HepG2 (cell line): Measurements from ENCODE around the gene OR56A3. TPM values are rescaled to one million over a fixed set of nuclear protein-coding genes. Genes with fewer than 3 reads are reported as not detected.

ENCODE experiments used
- ATAC-seq: fragments of 200-7000 bp; cut with Tn5 transposase; 3 replicates; pipeline ENCODE4 v1.9.1; 2020; ENCODE audit warnings: mild to moderate bottlenecking, moderate library complexity
- BruUV-seq: library from RNA; stranded (reverse); fragments of 400-500 nt; replicated peaks from 2 replicates; lab custom pipeline; 2021; lab: Mats Ljungman, UMichigan
- CTCF ChIA-PET: fragments of 300-600 bp; formaldehyde crosslinking; extraction: SDS; loops from one replicate; lab custom pipeline; 2021; ENCODE audit warnings: low total read pairs, inconsistent platforms, low intra/inter-chr PET ratio; lab: Yijun Ruan, JAX
- POLR2A ChIA-PET: fragments of 350-600 bp; sonication (Branson Sonifier 250); formaldehyde crosslinking; loops from one replicate; lab custom pipeline; 2020; ENCODE audit warnings: antibody characterized with exemption, inconsistent platforms; lab: Yijun Ruan, JAX
- DNase-seq: peaks from one replicate; pipeline ENCODE4 v3.0.0-alpha.2; 2015; ENCODE audit warnings: low spot score
- FAIRE-seq: peaks from 3 replicates; lab custom pipeline; 2011; peaks lifted over from hg19 to GRCh38; lab: Jason Lieb, UNC
- H2AFZ ChIP-seq: one replicate; pipeline ENCODE4 v1.6.1; 2011; ENCODE audit warnings: low read length, inconsistent platforms
- H3K27ac ChIP-seq: fragments of 300-600 bp; 3 replicates; pipeline ENCODE4 v1.8.0; 2011; ENCODE audit warnings: mixed run types, mild to moderate bottlenecking, mixed read lengths, low read length, inconsistent platforms; ENCODE audit not compliant: insufficient read depth; ENCODE audit errors: extremely low read length
- H3K27me3 ChIP-seq, 2 experiments: fragments of 200-600 bp in 1 of 2; 2 replicates in 1 of 2; 3 replicates in 1 of 2; pipeline versions ENCODE4 v1.6.0 to v1.8.0; 2011; ENCODE audit warnings: low read length in 2 of 2, mild to moderate bottlenecking in 2 of 2, moderate library complexity in 2 of 2, inconsistent platforms in 1 of 2; ENCODE audit not compliant: insufficient read depth in 2 of 2, control insufficient read depth in 1 of 2
- H3K36me3 ChIP-seq, 2 experiments: fragments of 200-600 bp in 1 of 2; replicated peaks in 1 of 2; 2 replicates in 1 of 2; 3 replicates in 1 of 2; pipeline versions ENCODE4 v1.5.1 to v1.8.0; 2011; ENCODE audit warnings: low read length in 2 of 2, inconsistent platforms in 1 of 2; ENCODE audit not compliant: insufficient read depth in 2 of 2, control insufficient read depth in 1 of 2
- H3K4me1 ChIP-seq: 2 replicates; pipeline ENCODE4 v1.5.1; 2012; ENCODE audit warnings: low read length, inconsistent platforms; ENCODE audit not compliant: insufficient read depth
- H3K4me2 ChIP-seq: 2 replicates; pipeline ENCODE4 v1.6.0; 2011; ENCODE audit warnings: low read depth, low read length, inconsistent platforms
- H3K4me3 ChIP-seq, 3 experiments: fragments of 200-600 bp in 1 of 3; sonication (generic), shearing (Covaris generic) in 1 of 3; replicated peaks in 1 of 3; 2 replicates each; pipeline ENCODE4 v1.5.1; 2011 to 2016; ENCODE audit warnings: low read length in 3 of 3, inconsistent platforms in 2 of 3, low read depth in 2 of 3, mild to moderate bottlenecking in 2 of 3, control low read depth in 1 of 3, mixed read lengths in 1 of 3; ENCODE audit not compliant: insufficient read depth in 1 of 3
- H3K79me2 ChIP-seq: one replicate; pipeline ENCODE4 v1.6.1; 2011; ENCODE audit warnings: low read length, inconsistent platforms; ENCODE audit not compliant: insufficient read depth
- H3K9ac ChIP-seq: 2 replicates; pipeline ENCODE4 v1.6.0; 2011; ENCODE audit warnings: mild to moderate bottlenecking, low read depth, low read length, inconsistent platforms; ENCODE audit not compliant: insufficient read depth
- H3K9me3 ChIP-seq: 2 replicates; pipeline ENCODE4 v1.5.1; 2012; ENCODE audit warnings: mild to moderate bottlenecking, low read length
- H4K20me1 ChIP-seq: 2 replicates; pipeline ENCODE4 v1.6.0; 2011; ENCODE audit warnings: inconsistent platforms, mild to moderate bottlenecking, low read length, moderate library complexity; ENCODE audit not compliant: insufficient read depth
- ATF7-NPFF ChIP-seq: sonication (generic); formaldehyde crosslinking; IDR thresholded peaks from 2 replicates; pipeline ENCODE4 v1.8.1; 2023; ENCODE audit warnings: mild to moderate bottlenecking, low read depth, missing genetic modification reagents, moderate library complexity
- CBX1 ChIP-seq: IDR thresholded peaks from one replicate; pipeline ENCODE4 v1.6.1; 2016; ENCODE audit warnings: antibody characterized with exemption, low read depth
- CREB3 ChIP-seq: sonication (generic); formaldehyde crosslinking; IDR thresholded peaks from 2 replicates; pipeline ENCODE4 v1.5.0; 2020; ENCODE audit warnings: missing genetic modification reagents
- ELF4 ChIP-seq: sonication (generic); formaldehyde crosslinking; IDR thresholded peaks from 2 replicates; pipeline ENCODE4 v1.5.0; 2020; ENCODE audit warnings: missing genetic modification reagents, mild to moderate bottlenecking, moderate library complexity, borderline replicate concordance
- HIC2 ChIP-seq: sonication (generic); formaldehyde crosslinking; IDR thresholded peaks from 2 replicates; pipeline ENCODE4 v1.9.0; 2022; ENCODE audit warnings: low read depth, missing genetic modification reagents
- KIAA2018 ChIP-seq: sonication (generic); formaldehyde crosslinking; IDR thresholded peaks from 2 replicates; pipeline ENCODE4 v1.5.0; 2020; ENCODE audit warnings: mild to moderate bottlenecking, missing genetic modification reagents, borderline replicate concordance
- MLLT10 ChIP-seq: sonication (generic); formaldehyde crosslinking; IDR thresholded peaks from 2 replicates; pipeline ENCODE4 v1.4.0; 2020; ENCODE audit warnings: missing genetic modification reagents
- PLRG1 ChIP-seq: fragments of 450-650 bp; conservative IDR thresholded peaks from 2 replicates; pipeline ENCODE4 v1.6.1; 2016
- RBFOX2 ChIP-seq: fragments of 200-400 bp; formaldehyde crosslinking; IDR thresholded peaks from 2 replicates; pipeline ENCODE4 v1.6.1; 2017; ENCODE audit warnings: low read depth, mild to moderate bottlenecking, low read length
- REST ChIP-seq, 2 experiments: IDR thresholded peaks; 2 replicates each; pipeline ENCODE4 v1.6.1; 2011 to 2012; ENCODE audit warnings: low read length in 2 of 2, borderline replicate concordance in 1 of 2, low read depth in 1 of 2, mild to moderate bottlenecking in 1 of 2, moderate library complexity in 1 of 2
- WGBS: methylation state at CpG from one replicate; pipeline ENCODE4 v1.1.6; 2017; ENCODE audit warnings: low lambda C conversion rate; 5-methylcytosine and 5-hydroxymethylcytosine counted together
- in situ Hi-C: cut with HindIII; loops from 2 replicates; pipeline ENCODE4 v1.10.0; 2017; ENCODE audit warnings: low pct_unique_long_range_greater_than_20kb; ENCODE audit not compliant: extremely low pct_ligation_motif_present
- intact Hi-C: fragments of 100-400 bp; cut with micrococcal nuclease; formaldehyde crosslinking; loops from one replicate; pipeline ENCODE4 v1.10.0; 2022; ENCODE audit not compliant: unreplicated experiment
- polyA plus RNA-seq, 8 experiments: library from polyadenylated mRNA; depleted of rRNA in 3 of 8; stranded (reverse) in 7 of 8; unstranded in 1 of 8; fragments of >200 nt; fragmentation: Illumina TruSeq in 4 of 8; extraction: Trizol in 4 of 8; gene quantifications; 2 replicates each; pipeline versions ENCODE4 v1.2.1 to v1.2.3, GENCODE V29; 2011 to 2016; ENCODE audit warnings: low read depth in 4 of 8, missing spikeins in 1 of 8, mixed read lengths in 1 of 8; ENCODE audit not compliant: insufficient read depth in 1 of 8
- total RNA-seq, 5 experiments: library from RNA; depleted of rRNA; stranded (reverse); fragments of >200 nt; fragmentation: Illumina TruSeq; extraction: Trizol; gene quantifications; 2 replicates each; pipeline ENCODE4 v1.2.3, GENCODE V29; 2016; ENCODE audit warnings: low read depth in 1 of 5

Gene OR56A3
- total and polyA plus RNA-seq, 2 of the 13 experiments (the other 11 are each of a cell fraction or from before 2014, with no cell fraction given): not detected

GRCh38 chr11:5910540-5910939, 31.5 kb upstream of the OR56A3 start:
- Histone ChIP-seq H3K4me2 (no peak overlapping the region), H3K36me3 (no peaks in the 10 kb centered on the region), H4K20me1 (no peaks in the 10 kb centered on the region), H3K27ac (no peak overlapping the region), H3K79me2 (no peaks in the 10 kb centered on the region), H2AFZ (no peak overlapping the region), H3K9me3 (no peaks in the 10 kb centered on the region; the same call in 1 of the 2 replicates), H3K27me3 (no peaks in the 10 kb centered on the region), H3K4me1 (no peaks in the 10 kb centered on the region)
- in situ Hi-C loops (no loop called here), intact Hi-C loops (no loop called here)
- ChIA-PET POLR2A (no interaction called here), CTCF (no interaction called here)
- no peak for DNase-seq
- no peak for FAIRE-seq
- WGBS: 0% methylated on average over 1 of the region's 2 CpGs
- TF ChIP-seq RBFOX2 (no peak), CBX1 (no peak), CREB3 (CRISPR knock-in tag) (no peak), HIC2 (no peak), ATF7-NPFF (no peak), PLRG1 (no peak), REST (IDR thresholded peaks at IDR 0.05; ENCODE audit: borderline replicate concordance in 1 of 2, low read depth in 1 of 2, low read length in 2 of 2) (no peak), MLLT10 (no peak), KIAA2018 (no peak), ELF4 (no peak)
- TF ChIP-seq, all 625 proteins: peak for 0
- no peak for ATAC-seq
- BruUV-seq: no TSS peak
- Histone ChIP-seq H3K4me3 (no peak overlapping the region), H3K9ac (no peak overlapping the region)
